Breast epithelium (tissue), 3 donors: ENCODE data around the gene PNMT.

Experiments
- POLR2A ChIP-seq: fragments of 450-650 bp; IDR thresholded peaks from one replicate; pipeline ENCODE4 v1.6.1; 2016; ENCODE audit warnings: antibody characterized with exemption, mild to moderate bottlenecking, moderate library complexity
- TF ChIP-seq, protein P1 (sequence below), 3 donors: fragments of 450-650 bp; IDR thresholded peaks; one replicate each; pipeline ENCODE4 v1.5.1; 2016 to 2017; ENCODE audit warnings: antibody characterized with exemption in 3 of 3, mild to moderate bottlenecking in 3 of 3, moderate library complexity in 3 of 3

DNA sequence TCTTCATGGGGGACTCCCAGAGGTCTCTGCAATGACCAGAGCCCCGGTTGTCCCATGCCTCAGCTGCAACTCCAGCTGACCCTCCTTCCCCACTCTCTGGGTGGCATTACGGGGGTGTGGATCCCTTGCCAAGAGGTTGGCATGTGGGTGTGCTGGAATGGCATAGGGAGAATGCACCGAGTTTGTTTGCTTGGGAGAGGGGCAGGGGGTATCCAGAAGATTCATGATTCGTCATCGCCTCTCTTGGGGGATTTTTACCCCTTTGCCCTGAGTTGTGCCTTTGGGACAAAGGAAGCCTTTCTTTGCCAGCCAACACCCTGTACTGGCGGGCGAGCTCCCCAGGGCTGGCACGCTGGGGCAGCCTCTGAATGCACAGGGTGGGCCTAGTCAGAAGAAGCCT is 38.1 kb downstream of the PNMT start:
- TF ChIP-seq, protein P1, sequence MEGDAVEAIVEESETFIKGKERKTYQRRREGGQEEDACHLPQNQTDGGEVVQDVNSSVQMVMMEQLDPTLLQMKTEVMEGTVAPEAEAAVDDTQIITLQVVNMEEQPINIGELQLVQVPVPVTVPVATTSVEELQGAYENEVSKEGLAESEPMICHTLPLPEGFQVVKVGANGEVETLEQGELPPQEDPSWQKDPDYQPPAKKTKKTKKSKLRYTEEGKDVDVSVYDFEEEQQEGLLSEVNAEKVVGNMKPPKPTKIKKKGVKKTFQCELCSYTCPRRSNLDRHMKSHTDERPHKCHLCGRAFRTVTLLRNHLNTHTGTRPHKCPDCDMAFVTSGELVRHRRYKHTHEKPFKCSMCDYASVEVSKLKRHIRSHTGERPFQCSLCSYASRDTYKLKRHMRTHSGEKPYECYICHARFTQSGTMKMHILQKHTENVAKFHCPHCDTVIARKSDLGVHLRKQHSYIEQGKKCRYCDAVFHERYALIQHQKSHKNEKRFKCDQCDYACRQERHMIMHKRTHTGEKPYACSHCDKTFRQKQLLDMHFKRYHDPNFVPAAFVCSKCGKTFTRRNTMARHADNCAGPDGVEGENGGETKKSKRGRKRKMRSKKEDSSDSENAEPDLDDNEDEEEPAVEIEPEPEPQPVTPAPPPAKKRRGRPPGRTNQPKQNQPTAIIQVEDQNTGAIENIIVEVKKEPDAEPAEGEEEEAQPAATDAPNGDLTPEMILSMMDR (IDR thresholded peaks at IDR 0.05) = no peak
- no peak for TF ChIP-seq POLR2A
